AG08395 (cell line): ENCODE data around the gene RLF.

Experiments used
- DNase-seq: peaks from one replicate; pipeline ENCODE4 v3.0.0; 2012; ENCODE audit warnings: mixed read lengths, low spot score

RLF gene

DNA sequence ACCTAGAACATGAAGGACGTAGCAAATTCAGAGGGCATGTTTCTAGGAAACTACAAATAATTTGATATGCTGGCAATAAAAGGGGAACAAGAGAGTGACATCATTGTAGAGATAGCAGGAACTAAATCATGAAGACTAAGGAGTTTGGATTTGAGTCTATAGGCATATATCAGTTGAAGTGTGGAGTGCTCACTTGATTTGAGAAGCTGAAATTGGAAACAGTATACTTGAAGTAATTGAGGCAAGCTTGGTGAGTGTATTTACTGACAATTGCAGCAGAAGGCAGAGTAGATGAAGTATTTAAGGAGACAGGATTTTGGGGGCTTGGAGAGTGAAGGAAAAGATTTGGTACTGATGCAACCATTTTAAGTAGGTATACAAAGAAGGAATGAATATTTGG, 80.2 kb downstream of the RLF start:
- DNase-seq: no peak

GRCh38 chr1:40243351-40243750, 82.2 kb downstream of the RLF start:
- no peak for DNase-seq

- DNase-seq: no peak
These were observed 83.1 kb downstream of the RLF start for GRCh38 chr1:40244138-40244744.

DNA sequence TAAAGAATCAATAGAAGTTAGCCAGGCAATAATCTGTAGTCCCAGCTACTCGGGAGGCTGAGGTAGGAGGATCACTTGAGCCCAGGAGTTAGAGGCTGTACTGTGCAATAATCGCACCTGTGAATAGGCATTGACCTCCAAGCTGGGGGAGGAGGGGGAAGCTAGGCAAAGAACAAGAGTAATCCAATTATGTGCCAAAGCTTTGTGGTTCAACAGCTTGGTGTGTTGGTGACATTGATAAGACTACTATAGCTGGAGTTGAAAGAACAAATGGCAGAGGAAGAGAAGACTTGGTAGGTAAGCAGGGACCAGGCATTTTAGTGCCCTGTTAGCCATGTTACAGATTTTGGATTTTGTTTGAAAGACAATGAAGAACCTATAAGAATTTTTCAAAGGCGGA, 84.5 kb downstream of the RLF start:
- no peak for DNase-seq

- no peak for DNase-seq
These were observed 86.5 kb downstream of the RLF start, which contains the start of gene TMCO2 for GRCh38 chr1:40247655-40248054. Gene TMCO2 (plus strand): TSS chr1:40247937. CDS start chr1:40247994, 57 bp downstream.

- no peak for DNase-seq
These were observed 87.2 kb downstream of the RLF start for GRCh38 chr1:40248412-40248811.

DNA sequence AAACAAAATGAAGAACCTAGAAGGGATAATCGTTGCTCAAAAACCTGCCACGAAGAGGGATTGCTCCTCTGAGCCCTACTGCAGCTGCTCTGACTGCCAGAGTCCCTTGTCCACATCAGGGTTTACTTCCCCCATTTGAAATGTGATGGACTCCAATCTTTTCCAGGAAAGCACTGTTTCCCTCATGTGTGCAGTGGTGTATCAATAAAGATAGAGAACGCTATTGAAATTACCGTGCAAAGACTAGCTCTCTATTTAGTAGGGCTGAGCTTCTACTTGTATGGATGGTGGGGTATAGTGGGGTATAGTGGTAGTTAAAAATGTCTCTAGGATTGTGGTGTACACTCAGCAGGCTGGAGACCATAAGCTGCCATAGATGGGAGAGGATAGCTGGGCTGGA, 90.3 kb downstream of the RLF start:
- no peak for DNase-seq

DNA sequence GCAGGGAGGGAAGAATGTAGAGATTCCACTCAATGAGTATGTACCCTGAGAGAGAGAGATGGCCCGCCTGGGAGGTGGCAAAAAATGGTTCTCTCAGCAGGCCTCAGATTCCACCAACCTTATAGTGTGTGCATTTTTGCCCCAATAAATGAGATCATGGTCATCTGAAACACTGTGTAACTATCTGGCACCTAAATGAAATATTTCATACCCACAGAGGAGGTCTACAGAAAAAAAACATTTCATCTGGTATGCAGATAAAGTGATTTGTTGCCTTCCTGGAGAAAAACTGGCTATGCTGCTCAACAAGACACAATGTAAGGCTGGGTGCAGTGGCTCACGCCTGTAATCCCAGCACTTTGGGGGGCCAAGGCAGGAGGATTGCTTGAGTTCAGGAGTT, 91.4 kb downstream of the RLF start:
- DNase-seq: no peak

GRCh38 chr1:40255231-40255630, 94.0 kb downstream of the RLF start:
- DNase-seq: no peak

DNA sequence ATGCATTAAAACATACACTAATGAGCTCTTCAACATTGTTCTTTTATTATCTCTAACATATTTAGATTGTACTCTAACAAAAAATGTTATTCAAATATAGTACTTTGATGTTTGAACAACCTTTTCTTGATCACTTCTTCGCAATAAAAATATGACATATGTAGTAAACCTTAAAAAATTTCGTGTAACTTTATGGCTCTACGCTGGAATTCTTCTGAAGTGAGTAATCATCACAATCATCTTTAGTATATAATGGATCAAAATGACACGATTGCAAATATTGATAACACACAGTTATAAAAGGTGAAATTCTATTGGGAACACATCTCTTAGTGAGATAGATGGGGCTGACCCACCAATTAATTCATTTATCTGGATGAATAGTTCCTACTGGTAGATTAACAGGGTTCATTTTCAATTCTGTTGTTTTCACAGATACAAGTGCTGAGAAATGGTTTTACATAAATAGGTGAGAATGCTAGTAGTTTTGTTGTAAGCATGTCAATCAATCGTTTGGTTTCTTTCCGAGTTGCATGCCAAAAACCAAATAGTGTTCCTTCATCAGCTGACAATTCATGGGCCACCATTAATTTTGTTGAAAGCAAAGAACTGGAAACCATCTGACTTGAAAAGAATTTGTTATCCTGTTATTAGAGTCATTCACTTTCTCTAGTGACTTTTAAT, 95.4 kb downstream of the RLF start:
- DNase-seq: no peak

DNA sequence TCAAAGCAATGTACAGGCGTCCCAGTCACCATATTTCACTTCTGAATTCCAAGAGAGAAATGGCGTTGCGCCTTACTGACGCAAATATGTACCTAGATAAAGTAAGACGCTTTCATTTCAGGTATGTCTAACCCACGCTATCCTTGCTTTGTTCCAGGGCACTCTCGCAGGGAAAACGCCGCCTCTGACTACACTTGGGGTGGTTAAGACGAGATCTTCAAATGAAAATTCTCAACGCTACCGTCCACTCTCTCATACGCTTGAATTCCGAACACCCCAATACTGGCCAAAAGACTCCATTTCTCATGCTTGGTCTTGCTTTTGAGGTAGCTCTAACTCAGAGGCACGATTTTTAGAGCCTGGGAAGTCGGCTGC, 96.1 kb downstream of the RLF start:
- DNase-seq: no peak

DNA sequence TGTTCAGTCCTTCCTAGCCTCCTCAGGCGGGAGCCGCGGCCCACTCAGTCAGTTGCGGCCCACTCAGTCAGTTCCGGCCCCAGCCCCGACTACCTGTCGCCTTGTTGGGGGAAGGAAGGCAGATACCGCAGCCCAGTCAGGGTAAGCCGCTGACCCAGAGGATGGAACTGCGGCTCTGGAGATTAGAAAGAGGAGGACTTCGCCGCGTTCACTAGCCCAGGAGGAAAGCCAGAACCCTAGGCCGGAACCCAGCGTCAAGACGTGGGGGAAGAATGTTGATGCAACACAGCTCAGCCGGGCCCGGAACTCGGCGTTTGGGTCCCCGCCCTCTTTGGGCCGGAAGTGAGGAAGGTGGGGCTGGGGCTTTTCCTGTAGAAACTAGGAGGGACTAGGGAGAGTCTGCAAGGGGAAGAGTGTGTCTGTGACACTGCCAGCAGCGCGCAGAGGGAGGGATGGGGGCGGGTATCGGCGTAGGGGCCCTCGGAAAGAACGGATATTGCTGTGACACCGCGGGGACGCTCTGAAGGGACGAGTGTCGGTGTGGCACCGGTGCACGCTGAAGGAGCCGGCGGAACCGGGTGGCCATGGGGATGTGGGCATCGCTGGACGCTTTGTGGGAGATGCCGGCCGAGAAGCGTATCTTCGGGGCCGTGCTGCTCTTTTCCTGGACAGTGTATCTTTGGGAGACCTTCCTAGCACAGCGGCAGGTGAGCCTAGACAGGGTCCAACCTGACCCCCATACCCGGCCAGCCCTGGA, 96.7 kb downstream of the RLF start, which contains the start of gene ZMPSTE24:
Gene ZMPSTE24, plus strand, starts transcription at position 549 of the 757 bp plus-strand sequence. Its CDS starts 36 bp downstream, at position 585.
- DNase-seq: peak; percentile 95

GRCh38 chr1:40258445-40258769, 97.2 kb downstream of the RLF start:
- no peak for DNase-seq

DNA sequence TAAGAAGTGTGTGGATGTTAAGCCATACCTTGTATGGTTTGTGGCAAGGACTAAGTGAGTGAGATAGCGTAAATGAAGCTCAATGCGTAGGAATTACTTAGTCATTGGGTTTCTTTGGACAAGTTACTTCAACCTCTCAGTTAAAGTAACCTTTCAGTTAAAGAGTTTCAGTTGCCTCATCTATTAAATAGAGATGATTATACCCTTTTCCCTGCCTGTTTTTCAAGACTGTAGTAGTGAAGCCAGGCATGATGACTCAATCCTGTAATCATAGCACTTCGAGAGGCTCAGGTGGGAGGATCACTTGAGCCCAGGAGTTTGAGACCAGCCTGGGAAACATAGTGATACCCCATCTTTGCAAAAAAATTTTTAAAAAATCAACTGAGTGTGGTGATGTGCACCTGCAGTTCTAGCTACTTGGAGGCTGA, 103.2 kb downstream of the RLF start:
- DNase-seq: no peak

DNA sequence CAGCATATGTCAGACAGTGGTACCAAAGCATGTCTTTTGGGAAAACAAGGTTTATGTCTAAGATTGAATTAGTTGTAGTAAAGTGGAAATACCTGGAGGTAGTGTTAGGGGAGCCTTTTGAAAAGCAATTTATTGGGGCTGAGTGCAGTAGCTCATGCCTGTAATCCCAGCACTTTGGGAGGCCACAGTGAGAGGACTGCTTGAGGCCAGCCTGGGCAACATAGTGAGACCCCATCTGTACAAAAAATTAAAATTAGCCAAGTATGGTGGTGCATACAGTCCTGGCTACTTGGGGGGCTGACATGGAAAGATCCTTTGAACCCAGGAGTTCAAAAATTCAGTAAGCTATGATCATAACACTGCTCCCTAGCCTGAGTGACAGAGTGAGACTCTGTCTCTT, 104.1 kb downstream of the RLF start:
- no peak for DNase-seq

GRCh38 chr1:40265919-40266318, 104.7 kb downstream of the RLF start:
- no peak for DNase-seq

DNA sequence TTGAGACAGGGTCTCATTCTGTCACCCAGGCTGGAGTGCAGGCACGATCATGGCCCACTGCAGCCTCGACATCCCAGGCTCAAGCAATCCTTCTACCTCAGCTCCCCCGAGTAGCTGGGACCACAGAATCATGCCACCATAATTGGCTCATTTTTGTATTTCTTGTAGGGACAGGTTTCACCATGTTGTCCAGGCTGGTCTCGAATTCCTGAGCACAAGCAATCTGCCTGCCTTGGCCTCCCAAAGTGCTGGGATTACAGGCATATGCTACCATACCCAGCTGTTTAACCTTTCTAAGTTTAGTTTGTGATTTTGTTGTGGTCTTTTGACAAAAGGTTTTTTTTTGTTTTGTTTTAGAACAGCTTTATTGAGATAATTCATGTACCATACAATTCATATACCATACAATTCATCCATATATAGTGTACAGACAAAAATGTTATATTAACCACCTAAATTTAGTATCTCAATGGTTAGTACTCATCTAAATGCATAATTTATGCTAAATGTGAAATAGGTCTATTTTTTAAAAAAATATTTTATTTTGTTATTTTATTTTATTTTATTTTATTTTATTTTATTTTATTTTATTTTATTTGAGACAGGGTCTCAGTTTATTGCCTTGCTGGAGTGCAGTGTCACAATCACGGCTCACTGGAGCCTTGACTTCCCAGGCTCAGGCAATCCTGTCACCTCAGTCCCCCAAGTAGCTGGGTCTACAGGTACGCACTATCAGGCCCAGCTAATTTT, 105.8 kb downstream of the RLF start:
- no peak for DNase-seq

- peak; percentile 74 for DNase-seq
These were observed 106.6 kb downstream of the RLF start for GRCh38 chr1:40267767-40268187.

GRCh38 chr1:40268211-40268610, 107.0 kb downstream of the RLF start:
- DNase-seq: no peak

DNA sequence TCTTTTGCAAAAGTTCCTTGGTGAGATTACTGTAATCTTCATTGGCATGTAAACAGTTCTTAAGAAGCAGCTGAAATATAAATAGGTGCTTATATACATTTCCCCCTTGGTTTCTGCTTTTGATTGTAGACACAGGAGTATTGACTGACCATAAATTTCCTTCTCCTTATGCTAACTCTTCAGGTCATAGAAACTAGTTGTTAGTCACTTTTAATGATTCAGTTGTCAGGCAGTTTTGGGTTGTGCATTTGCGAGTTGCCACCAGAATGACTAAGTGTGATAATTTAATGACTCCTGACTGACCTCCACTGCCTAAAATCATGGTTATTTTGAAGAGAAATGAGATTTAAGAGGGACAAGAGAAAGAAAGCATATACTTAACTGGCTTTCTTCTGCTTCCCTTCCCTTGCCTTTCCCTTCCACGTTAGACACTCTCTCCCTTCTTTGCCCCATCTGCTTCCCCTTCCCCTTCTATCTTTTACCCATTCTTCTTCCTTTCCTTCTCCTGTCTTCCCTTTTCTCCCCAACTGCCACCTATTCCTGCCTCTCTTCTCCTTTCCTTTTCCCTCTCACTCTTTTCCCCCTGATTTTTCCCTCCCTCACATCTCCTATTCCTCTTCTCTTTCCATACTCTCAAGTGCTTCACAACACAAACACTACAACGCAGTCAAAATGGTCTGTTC, 109.1 kb downstream of the RLF start:
- DNase-seq: peak; percentile 21

GRCh38 chr1:40272653-40273213, 111.5 kb downstream of the RLF start:
- no peak for DNase-seq
